Esophagus squamous epithelium (tissue), 5 donors: ENCODE data around the gene LIMS1. TPM values are rescaled to one million over a fixed set of nuclear protein-coding genes. Genes with fewer than 3 reads are reported as not detected.
A peak's percentile ranks its signal among the peaks of the same experiment; 100 is the strongest.

Experiments used
- DNase-seq: peaks from one replicate; lab custom pipeline; 2025; lab: John Stamatoyannopoulos, UW
- H3K27ac ChIP-seq, 4 donors: fragments of 200-600 bp; sonication (generic); one replicate each; pipeline ENCODE4 v1.5.1; 2016 to 2019; ENCODE audit warnings: mild to moderate bottlenecking in 1 of 4
- H3K27me3 ChIP-seq, 4 donors: fragments of 200-600 bp; sonication (generic); 1 replicate in 3 of 4; 2 replicates in 1 of 4; pipeline versions ENCODE4 v1.5.1 to v1.6.0; 2017 to 2021; ENCODE audit warnings: antibody characterized with exemption in 1 of 4
- H3K36me3 ChIP-seq, 3 donors: fragments of 200-600 bp; sonication (generic); one replicate each; pipeline ENCODE4 v1.5.1; 2016 to 2019
- H3K4me1 ChIP-seq, 3 donors: fragments of 200-600 bp; sonication (generic); one replicate each; pipeline ENCODE4 v1.5.1; 2017 to 2019
- H3K4me3 ChIP-seq, 4 donors: fragments of 200-600 bp; sonication (generic); 1 replicate in 3 of 4; 2 replicates in 1 of 4; pipeline ENCODE4 v1.5.1; 2016 to 2019; ENCODE audit warnings: mild to moderate bottlenecking in 2 of 4, moderate library complexity in 1 of 4
- H3K9me3 ChIP-seq, 3 donors: fragments of 200-600 bp; sonication (generic); one replicate each; pipeline ENCODE4 v1.5.1; 2016 to 2019
- POLR2A ChIP-seq, 4 donors: fragments of 450-650 bp; IDR thresholded peaks; one replicate each; pipeline ENCODE4 v1.6.1; 2017; ENCODE audit warnings: antibody characterized with exemption in 4 of 4, mild to moderate bottlenecking in 4 of 4, moderate library complexity in 3 of 4
- WGBS, 2 donors: methylation state at CpG; one replicate each; pipeline ENCODE4 v1.1.5; 2018; 5-methylcytosine and 5-hydroxymethylcytosine counted together
- intact Hi-C: fragments of 100-400 bp; cut with DNase I; formaldehyde crosslinking; loops from one replicate; pipeline ENCODE4 v1.15.0; 2022
- total RNA-seq, 4 donors: library from RNA; depleted of rRNA; stranded (reverse); fragments of >200 nt; gene quantifications; one replicate each; pipeline ENCODE4 v1.1.0, GENCODE V29; 2016
- TF ChIP-seq, protein P1 (sequence below), 6 experiments: fragments of 450-650 bp in 4 of 6; fragments of 200-600 bp in 2 of 6; sonication (generic) in 2 of 6; IDR thresholded peaks; one replicate each; pipeline ENCODE4 v1.5.1; 2016 to 2019; ENCODE audit warnings: antibody characterized with exemption in 6 of 6, mild to moderate bottlenecking in 4 of 6, moderate library complexity in 4 of 6
- donor health status: DM: yes; HTN: yes; CAD: no.

Gene LIMS1
- total RNA-seq, 4 donors from 2014 or later: 37.8 to 66.2 (median 54.0) TPM

DNA sequence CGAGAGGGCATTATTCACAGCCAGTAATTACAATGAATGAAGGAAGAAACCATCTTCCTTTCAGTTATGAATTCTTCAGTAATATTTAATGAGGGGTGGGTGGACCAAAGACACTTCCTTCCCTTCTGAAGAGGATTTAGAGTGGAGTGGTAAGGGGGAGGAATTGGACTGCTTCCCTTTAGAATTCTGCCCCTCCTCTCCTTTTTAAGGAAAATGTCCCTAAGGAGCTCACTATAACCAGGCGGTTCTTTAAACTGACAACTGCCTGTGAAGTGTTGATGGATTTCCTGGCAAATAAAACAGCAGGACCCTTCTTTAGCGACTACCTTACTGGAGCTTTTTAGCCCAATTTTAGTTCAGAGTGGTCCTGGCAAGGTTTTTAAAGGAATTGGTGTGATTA, 86.4 kb downstream of the LIMS1 start:
- intact Hi-C loops: no loop called here
- no peaks in the 10 kb centered on the region for H3K36me3 ChIP-seq
- no peak overlapping the region for H3K4me3 ChIP-seq
- H3K27me3 ChIP-seq: no peaks in the 10 kb centered on the region
- H3K9me3 ChIP-seq: no peaks in the 10 kb centered on the region
- no peak for TF ChIP-seq POLR2A (IDR thresholded peaks at IDR 0.05)
- TF ChIP-seq, protein P1, sequence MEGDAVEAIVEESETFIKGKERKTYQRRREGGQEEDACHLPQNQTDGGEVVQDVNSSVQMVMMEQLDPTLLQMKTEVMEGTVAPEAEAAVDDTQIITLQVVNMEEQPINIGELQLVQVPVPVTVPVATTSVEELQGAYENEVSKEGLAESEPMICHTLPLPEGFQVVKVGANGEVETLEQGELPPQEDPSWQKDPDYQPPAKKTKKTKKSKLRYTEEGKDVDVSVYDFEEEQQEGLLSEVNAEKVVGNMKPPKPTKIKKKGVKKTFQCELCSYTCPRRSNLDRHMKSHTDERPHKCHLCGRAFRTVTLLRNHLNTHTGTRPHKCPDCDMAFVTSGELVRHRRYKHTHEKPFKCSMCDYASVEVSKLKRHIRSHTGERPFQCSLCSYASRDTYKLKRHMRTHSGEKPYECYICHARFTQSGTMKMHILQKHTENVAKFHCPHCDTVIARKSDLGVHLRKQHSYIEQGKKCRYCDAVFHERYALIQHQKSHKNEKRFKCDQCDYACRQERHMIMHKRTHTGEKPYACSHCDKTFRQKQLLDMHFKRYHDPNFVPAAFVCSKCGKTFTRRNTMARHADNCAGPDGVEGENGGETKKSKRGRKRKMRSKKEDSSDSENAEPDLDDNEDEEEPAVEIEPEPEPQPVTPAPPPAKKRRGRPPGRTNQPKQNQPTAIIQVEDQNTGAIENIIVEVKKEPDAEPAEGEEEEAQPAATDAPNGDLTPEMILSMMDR (IDR thresholded peaks at IDR 0.05): no peak
- H3K27ac ChIP-seq: peak overlapping the region; percentile 73 to 89 (median 84)
- H3K4me1 ChIP-seq: peaks cover 40 to 95% (median 52%) of the 10 kb centered on the region in 3 donors
- WGBS, 2 donors: 14 to 20% methylated on average over 3 of the region's 3 CpGs
- DNase-seq: no peak

DNA sequence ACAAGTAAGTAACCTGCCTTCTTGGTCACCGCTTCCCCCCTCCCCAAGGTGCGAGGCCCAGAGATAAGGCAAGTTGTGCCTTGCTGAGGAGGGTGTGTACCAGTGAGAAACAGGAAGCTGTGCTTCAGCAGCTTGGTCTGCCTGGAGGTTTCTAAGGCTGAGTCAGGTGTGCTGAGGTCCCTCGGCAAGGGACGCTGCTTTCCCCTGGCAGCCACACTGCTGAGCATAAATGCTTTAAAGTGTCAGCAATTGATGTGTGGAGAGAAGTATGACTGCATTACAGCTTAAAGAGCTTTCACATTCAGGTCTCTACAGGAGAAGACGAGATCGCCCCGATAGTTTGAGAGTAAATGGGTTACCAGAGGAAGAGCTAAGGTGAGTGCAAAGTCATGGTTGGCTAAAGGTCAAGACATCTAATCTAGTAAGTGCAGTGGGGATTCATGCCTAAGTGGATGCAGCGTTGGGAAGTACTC, 86.9 kb downstream of the LIMS1 start:
- H3K27me3 ChIP-seq: no peaks in the 10 kb centered on the region
- no peak for DNase-seq
- peak overlapping the region; percentile 73 to 89 (median 84) for H3K27ac ChIP-seq
- H3K4me1 ChIP-seq: peaks cover 37 to 95% (median 47%) of the 10 kb centered on the region in 3 donors
- peak overlapping the region; percentile 23 to 60 (median 37) for H3K4me3 ChIP-seq
- H3K36me3 ChIP-seq: no peaks in the 10 kb centered on the region
- no peaks in the 10 kb centered on the region for H3K9me3 ChIP-seq
- peak in 1 of 4 donors; percentile 63 for TF ChIP-seq POLR2A (IDR thresholded peaks at IDR 0.05)
- TF ChIP-seq, protein P1 (IDR thresholded peaks at IDR 0.05): no peak
- 29 to 33% methylated on average over 7 to 8 of the region's 8 CpGs for WGBS, 2 donors
- intact Hi-C loops: no loop called here

DNA sequence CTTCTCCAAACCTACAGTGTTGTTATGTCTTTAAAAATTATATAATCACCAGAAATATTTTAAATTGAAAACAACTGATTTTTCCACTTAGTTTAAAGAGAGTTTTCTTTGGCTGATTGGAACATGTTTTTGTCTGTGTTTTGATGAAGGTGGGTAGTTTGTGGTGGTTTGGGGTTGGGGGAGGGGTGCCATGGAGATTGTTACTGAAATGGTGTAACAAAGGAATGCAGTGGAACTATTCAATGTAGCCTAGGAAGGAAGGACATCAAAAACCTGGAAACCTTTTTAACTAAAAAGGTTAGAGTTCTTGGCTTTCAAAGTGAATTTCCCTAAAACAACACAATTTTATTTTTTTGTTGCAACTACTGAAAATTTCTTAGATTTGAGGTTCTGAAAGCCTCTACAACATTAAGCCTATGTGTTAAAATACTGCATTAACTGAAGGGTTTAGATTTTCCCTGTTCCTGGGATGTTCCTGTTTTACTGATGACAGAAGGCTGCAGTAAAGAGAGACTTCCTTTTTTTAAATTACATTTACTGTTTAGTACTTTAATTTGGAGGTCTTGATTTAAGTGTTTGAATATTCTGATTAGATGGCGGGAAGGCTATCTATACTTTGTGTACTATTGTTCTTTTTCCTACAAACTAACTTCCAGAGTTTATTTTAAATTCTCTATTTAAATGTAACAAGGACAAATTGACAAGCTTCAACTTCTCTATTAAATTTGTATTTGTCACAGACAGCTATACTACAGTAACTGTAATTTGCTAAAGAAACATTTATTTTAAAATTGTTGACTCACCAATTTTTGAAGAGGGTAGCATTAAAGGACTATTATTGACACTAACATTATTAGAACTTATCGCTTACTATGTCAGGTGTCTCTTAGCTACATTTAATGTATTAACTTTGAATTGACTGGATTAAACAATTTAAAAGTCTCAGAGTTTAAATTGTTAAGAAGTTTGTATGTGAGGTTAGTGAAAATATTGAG, 87.7 kb downstream of the LIMS1 start:
- no peak for DNase-seq
- intact Hi-C loops: no loop called here
- Histone ChIP-seq H3K27me3 (no peaks in the 10 kb centered on the region), H3K27ac (peak overlapping the region; percentile 73 to 89 (median 84)), H3K4me1 (peaks cover 32 to 89% (median 39%) of the 10 kb centered on the region in 3 donors), H3K4me3 (peak overlapping the region; percentile 23 to 60 (median 37)), H3K36me3 (no peaks in the 10 kb centered on the region), H3K9me3 (no peaks in the 10 kb centered on the region)
- TF ChIP-seq, protein P1 (IDR thresholded peaks at IDR 0.05): no peak
- no peak for TF ChIP-seq POLR2A (IDR thresholded peaks at IDR 0.05)
- 68 to 88% methylated on average over 2 of the region's 2 CpGs for WGBS, 2 donors

DNA sequence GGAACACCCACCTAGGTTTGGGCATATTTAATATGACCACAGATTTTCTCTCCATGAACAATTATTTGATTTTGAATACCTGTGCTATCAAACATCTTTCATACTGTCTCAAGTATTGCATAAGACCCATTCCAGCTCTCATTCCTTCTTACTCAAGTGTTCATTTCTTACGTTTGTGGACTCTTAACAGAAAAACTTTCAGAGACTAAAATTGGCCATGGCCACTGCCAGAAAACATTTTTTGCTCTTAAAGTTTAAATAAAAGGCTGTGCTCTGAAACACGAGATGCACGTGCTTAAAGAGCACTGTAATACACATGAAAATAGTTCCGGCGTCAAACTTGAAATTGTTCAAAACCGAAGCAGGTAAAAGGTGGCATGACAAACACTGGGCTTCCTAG, 89.3 kb downstream of the LIMS1 start:
- Histone ChIP-seq H3K27ac (peak overlapping the region in 1 of 4 donors; percentile 89), H3K4me3 (peak overlapping the region in 1 of 4 donors; percentile 7), H3K27me3 (no peaks in the 10 kb centered on the region), H3K9me3 (no peaks in the 10 kb centered on the region), H3K4me1 (peaks cover 22 to 73% (median 28%) of the 10 kb centered on the region in 3 donors), H3K36me3 (no peaks in the 10 kb centered on the region)
- TF ChIP-seq, protein P1 (IDR thresholded peaks at IDR 0.05): no peak
- intact Hi-C loops: no loop called here
- WGBS, 2 donors: 30 to 49% methylated on average over 6 of the region's 6 CpGs
- DNase-seq: no peak
